ENCODE results near the gene TINAGL1. TPM values are rescaled to one million over a fixed set of nuclear protein-coding genes. Genes with fewer than 3 reads are reported as not detected.

TINAGL1 gene
- total and polyA plus RNA-seq, 8 donors: 10.1 to 47.3 (median 25.7) TPM

- no peaks in the 10 kb centered on the region for H3K27me3 ChIP-seq
Observed at GRCh38 chr1:31535561-31535960, 40.8 kb upstream of the TINAGL1 start.

GRCh38 chr1:31539329-31539728, 37.0 kb upstream of the TINAGL1 start:
- Histone ChIP-seq H3K9me3 (no peaks in the 10 kb centered on the region), H3K4me1 (no peaks in the 10 kb centered on the region), H3K36me3 (no peaks in the 10 kb centered on the region), H3K4me3 (no peak overlapping the region), H3K27ac (no peak overlapping the region), H3K27me3 (no peaks in the 10 kb centered on the region)
- no peak for ATAC-seq
- intact Hi-C loops (cut with DNase I): no loop called here
- DNase-seq: no peak
- WGBS, 2 donors: 87 to 91% methylated on average over 3 of the region's 3 CpGs
- no peak for TF ChIP-seq CTCF (IDR thresholded peaks at IDR 0.05)
- no peak for FAIRE-seq

More at GRCh38 chr1:31535561-31535960, 40.8 kb upstream of the TINAGL1 start:
- TF ChIP-seq CTCF (IDR thresholded peaks at IDR 0.05): no peak
- ATAC-seq (no peak), DNase-seq (no peak), FAIRE-seq (no peak)
- no peaks in the 10 kb centered on the region for H3K36me3 ChIP-seq
- intact Hi-C loops (cut with DNase I): no loop called here
- H3K4me1 ChIP-seq: no peaks in the 10 kb centered on the region
- H3K27ac ChIP-seq: no peak overlapping the region
- no peak overlapping the region for H3K4me3 ChIP-seq
- WGBS, 2 donors: 85 to 86% methylated on average over 7 of the region's 7 CpGs
- H3K9me3 ChIP-seq: no peaks in the 10 kb centered on the region

GRCh38 chr1:31541194-31541593, 35.1 kb upstream of the TINAGL1 start:
- Histone ChIP-seq H3K4me1 (no peaks in the 10 kb centered on the region), H3K27ac (no peak overlapping the region), H3K36me3 (no peaks in the 10 kb centered on the region), H3K9me3 (no peaks in the 10 kb centered on the region), H3K27me3 (no peaks in the 10 kb centered on the region), H3K4me3 (no peak overlapping the region)
- intact Hi-C loops (cut with DNase I): loop anchor here in 1 of 3 donors (10.0 kb wide), 2 partner anchors 146 to 356 kb away; no protein-coding TSS in a partner anchor
- no peak for TF ChIP-seq CTCF (IDR thresholded peaks at IDR 0.05)
- FAIRE-seq (no peak), DNase-seq (no peak), ATAC-seq (no peak)
- WGBS, 2 donors: 76 to 80% methylated on average over 4 of the region's 4 CpGs

- Histone ChIP-seq H3K9me3 (no peaks in the 10 kb centered on the region), H3K36me3 (no peaks in the 10 kb centered on the region), H3K4me1 (peaks cover 0 to 13% (median 8%) of the 10 kb centered on the region in 3 donors), H3K4me3 (no peak overlapping the region), H3K27ac (no peak overlapping the region), H3K27me3 (no peaks in the 10 kb centered on the region)
- 60 to 64% methylated on average over 4 of the region's 4 CpGs for WGBS, 2 donors
- DNase-seq (no peak), FAIRE-seq (no peak), ATAC-seq (no peak)
- TF ChIP-seq CTCF (IDR thresholded peaks at IDR 0.05): no peak
- intact Hi-C loops (cut with DNase I): loop anchor here in 2 of 3 donors (5.0 to 10.0 kb wide), 4 partner anchors 149 to 361 kb away; no protein-coding TSS in a partner anchor
Observed at GRCh38 chr1:31545927-31546540, 30.3 kb upstream of the TINAGL1 start.

- Histone ChIP-seq H3K27ac (no peak overlapping the region), H3K36me3 (no peaks in the 10 kb centered on the region), H3K4me1 (peaks cover 0 to 13% (median 8%) of the 10 kb centered on the region in 3 donors), H3K27me3 (no peaks in the 10 kb centered on the region), H3K4me3 (no peak overlapping the region), H3K9me3 (no peaks in the 10 kb centered on the region)
- intact Hi-C loops (cut with DNase I): loop anchor here in 2 of 3 donors (5.0 to 10.0 kb wide), 4 partner anchors 151 to 364 kb away; no protein-coding TSS in a partner anchor
- WGBS, 2 donors: 32 to 37% methylated on average over 12 of the region's 12 CpGs
- DNase-seq: peak in 2 of 6 donors; percentile 36 to 57
- ATAC-seq: peak; percentile 2 to 32 (median 23)
- no peak for FAIRE-seq
- no peak for TF ChIP-seq CTCF (IDR thresholded peaks at IDR 0.05)
Observed at GRCh38 chr1:31548534-31548906, 27.8 kb upstream of the TINAGL1 start.
